SH-SY5Y (cell line): ENCODE results near the gene NUAK2.

ENCODE experiments used
- GATA2 ChIP-seq: IDR thresholded peaks from 2 replicates; pipeline ENCODE4 v1.6.1; 2011; ENCODE audit warnings: mild to moderate bottlenecking, low read depth, low read length
- GATA3 ChIP-seq: IDR thresholded peaks from 2 replicates; pipeline ENCODE4 v1.6.1; 2011; ENCODE audit warnings: low read depth, mild to moderate bottlenecking, low read length, moderate library complexity

DNA sequence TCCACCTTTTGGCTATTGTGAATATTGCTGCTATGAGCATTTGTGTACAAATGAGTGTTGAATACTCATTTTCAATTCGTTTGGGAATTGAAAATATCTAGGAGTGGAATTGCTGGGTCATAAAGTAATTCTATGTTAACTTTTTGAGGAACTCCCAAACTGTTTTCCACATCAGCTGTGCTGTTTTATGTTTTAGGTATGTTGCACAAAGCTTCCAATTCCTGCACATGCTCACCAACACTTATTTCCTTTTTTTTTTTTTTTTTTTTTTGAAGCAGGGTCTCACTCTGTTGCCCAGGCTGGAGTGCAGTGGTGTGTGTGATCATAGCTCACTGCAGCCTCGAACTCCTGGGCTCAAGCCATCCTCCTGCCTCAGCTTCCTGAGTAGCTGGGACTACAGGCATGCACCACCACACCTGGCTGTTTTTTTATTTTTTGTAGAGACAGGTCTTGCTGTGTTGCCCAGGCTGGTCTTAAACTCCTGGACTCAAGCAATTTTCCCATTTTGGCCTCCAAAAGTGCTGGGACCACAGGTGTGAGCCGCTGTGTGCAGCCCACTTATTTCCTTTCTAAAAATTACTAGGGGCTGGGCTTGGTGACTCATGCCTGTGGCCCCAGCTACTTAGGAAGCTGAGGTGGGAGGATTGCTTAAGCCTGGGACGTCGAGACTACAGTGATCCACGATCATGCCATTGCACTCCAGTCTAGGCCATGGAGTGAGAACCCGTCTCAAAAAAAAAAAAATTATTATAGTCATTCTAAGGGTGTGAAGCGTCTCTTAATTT lies 60.4 kb downstream of the NUAK2 start:
- TF ChIP-seq GATA2 (no peak), GATA3 (no peak)
